A673 (cell line): ENCODE measurements around the gene DENND11.

ENCODE experiments used
- EZH2 ChIP-seq: fragments of 200-600 bp; sonication (generic); IDR thresholded peaks from 2 replicates; pipeline ENCODE4 v1.6.1; 2017; ENCODE audit warnings: borderline replicate concordance, low read depth, mild to moderate bottlenecking, mixed read lengths, antibody characterized with exemption, low read length; ENCODE audit not compliant: poor library complexity, severe bottlenecking
- TF ChIP-seq, protein P1 (sequence below): fragments of 300-800, 200-600 bp; sonication (generic); conservative IDR thresholded peaks from 2 replicates; pipeline ENCODE4 v1.5.1; 2017; ENCODE audit warnings: low read depth, mild to moderate bottlenecking, antibody characterized with exemption, low read length, moderate library complexity, mixed read lengths

DNA sequence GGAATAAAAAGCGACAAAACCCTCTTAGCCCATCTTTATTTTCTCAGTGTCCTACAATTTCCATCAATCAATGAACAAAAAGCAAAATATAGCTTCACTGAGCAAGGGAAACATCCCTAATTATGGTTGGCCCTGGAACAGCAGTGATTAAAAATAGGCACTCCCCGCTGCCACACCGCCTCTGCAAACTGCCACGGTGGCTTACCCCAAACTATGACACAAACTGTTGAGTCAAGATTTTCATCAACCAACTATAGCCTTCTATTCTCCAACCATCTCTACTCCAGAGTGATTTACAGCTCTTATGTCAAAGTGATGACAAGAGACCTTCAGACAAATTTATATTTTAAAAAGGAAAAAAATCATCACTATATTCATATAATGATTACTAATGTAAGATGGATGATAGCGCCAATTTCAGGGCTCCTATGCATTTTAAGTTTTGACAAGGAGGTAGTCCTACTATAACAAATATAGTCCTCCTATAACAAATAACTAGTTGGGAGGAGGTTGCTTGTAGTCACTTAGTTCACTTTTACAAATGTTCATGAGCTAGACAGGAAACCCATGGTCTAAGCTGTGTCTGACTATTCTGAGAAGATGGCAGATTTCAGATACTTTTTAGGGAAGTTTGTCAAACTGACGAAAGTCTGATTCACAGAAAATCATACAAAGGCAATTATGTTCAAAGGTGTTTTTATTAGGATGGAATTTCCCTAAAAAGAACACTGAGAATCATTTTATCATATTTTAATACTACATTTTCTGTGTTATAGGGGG lies 26.3 kb downstream of the DENND11 start:
- TF ChIP-seq, protein P1, sequence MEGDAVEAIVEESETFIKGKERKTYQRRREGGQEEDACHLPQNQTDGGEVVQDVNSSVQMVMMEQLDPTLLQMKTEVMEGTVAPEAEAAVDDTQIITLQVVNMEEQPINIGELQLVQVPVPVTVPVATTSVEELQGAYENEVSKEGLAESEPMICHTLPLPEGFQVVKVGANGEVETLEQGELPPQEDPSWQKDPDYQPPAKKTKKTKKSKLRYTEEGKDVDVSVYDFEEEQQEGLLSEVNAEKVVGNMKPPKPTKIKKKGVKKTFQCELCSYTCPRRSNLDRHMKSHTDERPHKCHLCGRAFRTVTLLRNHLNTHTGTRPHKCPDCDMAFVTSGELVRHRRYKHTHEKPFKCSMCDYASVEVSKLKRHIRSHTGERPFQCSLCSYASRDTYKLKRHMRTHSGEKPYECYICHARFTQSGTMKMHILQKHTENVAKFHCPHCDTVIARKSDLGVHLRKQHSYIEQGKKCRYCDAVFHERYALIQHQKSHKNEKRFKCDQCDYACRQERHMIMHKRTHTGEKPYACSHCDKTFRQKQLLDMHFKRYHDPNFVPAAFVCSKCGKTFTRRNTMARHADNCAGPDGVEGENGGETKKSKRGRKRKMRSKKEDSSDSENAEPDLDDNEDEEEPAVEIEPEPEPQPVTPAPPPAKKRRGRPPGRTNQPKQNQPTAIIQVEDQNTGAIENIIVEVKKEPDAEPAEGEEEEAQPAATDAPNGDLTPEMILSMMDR: no peak
- no peak for TF ChIP-seq EZH2
